LNCaP clone FGC (cell line): Measurements from ENCODE around the gene MTPN.

Experiments used
- DNase-seq: peaks from one replicate; pipeline ENCODE4 v3.0.0-alpha.2; 2011; ENCODE audit warnings: low read depth
- H3K4me3 ChIP-seq: 2 replicates; pipeline ENCODE4 v1.5.1; 2011; ENCODE audit warnings: mild to moderate bottlenecking, low read depth, low read length, control low read depth
- CTCF ChIP-seq: IDR thresholded peaks from 2 replicates; pipeline ENCODE4 v1.5.1; 2012; ENCODE audit warnings: mild to moderate bottlenecking; ENCODE audit not compliant: control insufficient read depth, insufficient read depth; ENCODE audit errors: extremely low read depth

Gene MTPN

GRCh38 chr7:135976312-135977006, 700 bp downstream of the MTPN start:
- no peak for DNase-seq
- peak overlapping the region; percentile 62 for H3K4me3 ChIP-seq
- TF ChIP-seq CTCF = no peak

GRCh38 chr7:135975166-135975565, 2.0 kb downstream of the MTPN start:
- DNase-seq = no peak
- TF ChIP-seq CTCF = no peak
- H3K4me3 ChIP-seq = no peak overlapping the region

GRCh38 chr7:135974667-135975066, 2.5 kb downstream of the MTPN start:
- no peak overlapping the region for H3K4me3 ChIP-seq
- DNase-seq = no peak
- TF ChIP-seq CTCF = no peak

GRCh38 chr7:135971366-135971725, 5.8 kb downstream of the MTPN start:
- no peak for DNase-seq
- no peak overlapping the region for H3K4me3 ChIP-seq
- no peak for TF ChIP-seq CTCF

- TF ChIP-seq CTCF = no peak
- no peak for DNase-seq
- H3K4me3 ChIP-seq = no peak overlapping the region
Measured at GRCh38 chr7:135970682-135971365, 6.3 kb downstream of the MTPN start.

GRCh38 chr7:135970045-135970444, 7.1 kb downstream of the MTPN start:
- no peak overlapping the region for H3K4me3 ChIP-seq
- DNase-seq = no peak
- TF ChIP-seq CTCF = no peak

- TF ChIP-seq CTCF = no peak
- no peak for DNase-seq
- no peak overlapping the region for H3K4me3 ChIP-seq
Measured at GRCh38 chr7:135966341-135967043, 10.7 kb downstream of the MTPN start.
